NCI-H2107 (cell line): ENCODE results near the gene HAPLN1.
"Not testable (repeated sequence)": the region's sequence is repeated elsewhere in the genome, so short reads cannot be mapped to it uniquely, and the experiment has no call there.

Experiments used
- DNase-seq: peaks from one replicate; lab custom pipeline; 2025; lab: John Stamatoyannopoulos, UW

The HAPLN1 gene

DNA sequence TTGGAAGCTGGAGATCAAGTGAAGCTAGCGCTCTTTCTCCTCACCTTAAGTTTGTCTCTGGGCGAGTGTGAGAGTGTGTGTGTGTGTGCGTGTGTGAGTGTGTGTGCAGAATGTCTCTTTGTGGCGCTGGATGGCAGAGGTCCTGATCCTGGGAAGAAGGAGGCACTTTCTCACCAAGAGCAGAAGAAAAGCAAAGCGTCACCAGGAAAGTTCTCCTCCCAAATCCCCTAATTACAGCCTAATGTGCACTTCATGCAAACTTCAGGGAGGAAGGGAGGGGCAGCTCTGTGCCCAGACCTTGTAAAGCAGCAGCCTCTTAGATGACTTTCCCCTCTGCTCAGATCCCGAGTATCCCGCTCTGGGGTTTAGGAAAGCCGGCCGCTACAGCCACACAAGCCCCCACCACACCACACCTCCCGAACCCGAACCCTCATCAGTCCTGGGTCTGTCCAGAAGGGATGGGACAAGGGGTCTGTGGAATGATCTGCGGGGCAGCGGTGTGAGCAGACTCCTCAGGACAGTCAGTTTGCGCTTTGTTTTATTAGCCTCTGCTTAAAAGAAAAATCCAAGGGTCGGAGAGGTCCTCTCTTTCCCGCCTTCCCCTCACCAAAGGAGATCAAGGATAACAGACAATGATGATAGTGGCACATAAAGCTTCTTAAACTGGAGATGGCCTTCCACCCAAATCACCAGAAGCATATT, at the start of gene HAPLN1:
HAPLN1 (minus strand) TSS at position 20 of the 702 bp plus-strand sequence. CDS start 47,332 bp downstream, outside the sequence.
- DNase-seq: no peak

DNA sequence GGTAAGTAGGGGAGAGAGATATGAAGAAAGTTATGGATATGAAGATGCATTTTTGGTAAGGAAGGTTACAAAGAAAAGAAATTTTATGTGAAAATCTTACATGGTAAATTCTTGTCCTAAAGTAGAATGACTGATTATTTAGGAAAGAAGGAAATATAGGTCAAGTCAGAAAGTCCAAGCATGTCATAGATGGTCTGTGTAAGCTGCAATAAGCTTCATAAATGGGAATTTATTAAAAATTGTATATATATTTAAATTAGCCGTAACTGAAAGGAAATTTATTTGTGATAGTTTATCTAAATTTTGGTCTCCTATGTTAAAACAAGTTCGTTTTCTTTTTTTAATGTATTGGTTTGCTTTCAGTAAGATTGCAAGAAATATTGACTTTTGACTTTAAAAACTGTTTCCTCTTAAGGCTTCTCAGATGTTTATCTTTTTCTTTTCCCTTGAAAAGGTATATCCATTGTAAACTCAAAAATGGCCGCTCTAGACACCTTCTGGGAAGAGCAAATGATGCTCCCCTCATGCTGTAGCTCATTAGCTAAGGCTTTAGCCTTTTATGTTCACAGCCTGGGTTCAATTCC, 46.8 kb upstream of the HAPLN1 start:
- no peak for DNase-seq

DNA sequence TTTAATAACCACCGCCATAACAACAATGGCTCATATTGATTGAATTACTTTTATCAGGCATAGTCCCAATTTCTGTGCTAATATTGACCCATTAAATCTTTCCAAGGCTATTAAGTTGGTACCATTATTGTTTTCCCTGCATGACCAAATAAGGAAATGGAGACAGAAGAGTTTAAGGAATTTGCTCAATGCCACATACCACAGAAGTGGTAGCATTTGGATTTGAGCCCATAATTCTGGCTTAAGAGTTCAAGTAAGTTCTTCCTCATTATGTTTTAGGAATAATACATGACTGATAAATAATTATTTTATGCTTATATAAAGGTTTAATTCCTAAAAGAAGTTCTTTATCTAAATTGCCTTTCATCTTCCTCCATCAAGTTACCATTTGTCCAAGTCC, 43.4 kb upstream of the HAPLN1 start:
- DNase-seq: no peak

DNA sequence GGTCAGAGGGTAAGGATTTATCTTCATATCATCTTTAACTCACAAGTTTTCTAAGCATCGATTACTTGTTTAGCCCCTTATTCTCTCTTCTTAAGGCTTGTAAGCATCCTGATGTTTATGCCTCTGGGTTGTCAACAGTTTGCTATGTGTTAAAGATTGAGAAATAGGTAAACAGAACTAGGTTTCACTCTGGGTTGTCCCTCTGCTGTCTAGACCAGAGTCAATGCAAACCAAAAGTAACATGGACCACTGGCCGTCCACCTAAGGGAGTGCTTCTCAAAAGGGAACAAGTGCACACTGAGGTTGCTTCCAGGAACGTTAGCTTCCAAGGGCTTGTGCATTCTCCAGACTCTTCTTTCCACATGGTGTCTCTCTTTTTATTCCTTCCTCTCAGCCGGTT, 39.9 kb upstream of the HAPLN1 start:
- DNase-seq: no peak

DNA sequence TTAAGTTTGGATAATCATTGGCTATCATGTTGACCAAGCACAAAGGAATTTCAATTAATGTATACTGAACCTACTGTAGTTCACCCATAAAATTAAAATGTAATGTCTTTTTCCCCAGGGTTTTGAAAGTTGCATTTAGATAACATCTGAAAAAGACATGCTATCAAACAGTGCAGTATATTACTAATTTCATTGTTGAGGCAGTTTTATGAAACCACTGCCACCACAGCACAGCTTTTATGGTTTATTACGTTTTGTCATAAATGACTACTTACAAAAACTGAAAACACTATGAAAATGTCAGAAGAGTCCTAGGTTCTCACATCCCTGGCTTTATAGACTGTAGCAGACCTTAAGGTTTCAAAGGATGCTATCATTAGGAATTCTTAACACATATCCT, 32.0 kb upstream of the HAPLN1 start:
- DNase-seq: no peak

DNA sequence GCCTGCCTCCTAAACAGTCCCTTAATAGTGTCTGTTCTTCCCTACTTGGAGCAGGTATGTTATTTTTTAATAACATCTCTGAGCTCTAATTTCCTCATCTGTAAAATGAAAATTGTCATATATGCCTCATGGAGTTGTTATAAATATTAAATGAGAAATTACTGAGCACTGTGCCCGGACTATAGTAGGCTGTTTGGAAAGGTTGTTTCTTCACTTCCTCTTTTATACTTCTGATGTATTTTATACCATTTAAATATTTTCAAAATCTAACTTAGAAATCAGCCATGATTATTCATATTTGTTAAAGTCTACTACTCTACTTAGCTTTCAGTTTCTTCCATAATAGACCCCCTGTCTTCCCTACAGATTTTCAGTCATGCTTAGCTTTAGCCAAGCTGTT, 30.5 kb upstream of the HAPLN1 start:
- no peak for DNase-seq

DNA sequence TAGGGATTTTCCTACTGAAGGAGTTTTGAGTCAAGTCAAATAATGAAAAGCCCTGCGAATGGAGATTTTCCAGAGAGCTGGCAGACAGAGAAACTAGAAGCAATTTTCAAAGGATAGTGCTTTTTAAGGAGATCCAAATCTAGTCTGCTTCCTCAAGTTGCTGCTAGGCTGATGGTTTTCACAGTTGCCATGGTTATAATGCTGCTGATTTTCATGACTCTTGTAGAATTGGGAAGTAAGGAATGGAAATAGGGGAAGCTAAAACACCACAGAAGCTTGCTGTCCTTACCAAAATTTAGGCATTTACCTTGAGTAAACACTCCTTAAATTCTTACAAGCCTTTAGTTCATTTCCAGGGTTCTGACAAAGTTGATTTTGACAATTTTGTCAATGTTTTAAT, 30.1 kb upstream of the HAPLN1 start:
- no peak for DNase-seq

DNA sequence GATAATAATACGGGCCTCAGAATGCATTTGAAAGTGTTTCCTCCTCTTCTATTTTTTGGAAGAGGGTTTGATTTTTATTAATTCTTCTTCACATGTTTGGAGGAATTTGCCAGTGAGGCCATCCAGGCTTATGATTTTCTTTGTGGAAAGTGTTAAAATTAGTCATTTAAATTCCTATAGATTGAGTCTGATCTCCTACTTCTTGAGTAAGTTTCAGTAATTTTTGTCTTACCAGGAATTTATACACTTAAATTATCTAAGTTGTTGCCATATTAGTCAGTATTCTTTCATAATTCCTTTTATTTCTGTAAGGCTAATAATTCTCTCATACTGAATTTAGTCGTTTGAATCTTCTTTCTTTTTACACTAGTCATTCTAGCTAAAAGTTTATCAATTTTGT, 25.2 kb upstream of the HAPLN1 start:
- no peak for DNase-seq

DNA sequence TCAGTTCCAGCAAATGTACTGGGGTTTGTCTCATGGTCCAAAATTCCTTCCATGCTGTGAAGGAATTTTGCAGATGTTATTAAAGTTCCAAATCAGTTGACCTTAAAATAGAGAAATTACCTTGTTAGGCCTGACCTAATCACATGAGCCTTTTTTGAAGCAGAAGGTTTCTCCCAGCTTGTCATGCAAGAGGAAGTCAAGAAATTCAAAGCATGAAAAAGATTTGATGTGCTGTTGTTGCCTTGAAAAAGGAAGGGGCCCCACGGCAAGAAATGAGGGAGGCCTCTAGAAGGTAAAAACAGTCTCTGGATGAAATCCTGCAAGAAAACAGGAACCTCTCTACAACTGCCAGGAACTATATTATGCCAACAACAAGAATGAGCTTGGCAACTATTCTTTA, 24.2 kb upstream of the HAPLN1 start:
- DNase-seq: no peak

DNA sequence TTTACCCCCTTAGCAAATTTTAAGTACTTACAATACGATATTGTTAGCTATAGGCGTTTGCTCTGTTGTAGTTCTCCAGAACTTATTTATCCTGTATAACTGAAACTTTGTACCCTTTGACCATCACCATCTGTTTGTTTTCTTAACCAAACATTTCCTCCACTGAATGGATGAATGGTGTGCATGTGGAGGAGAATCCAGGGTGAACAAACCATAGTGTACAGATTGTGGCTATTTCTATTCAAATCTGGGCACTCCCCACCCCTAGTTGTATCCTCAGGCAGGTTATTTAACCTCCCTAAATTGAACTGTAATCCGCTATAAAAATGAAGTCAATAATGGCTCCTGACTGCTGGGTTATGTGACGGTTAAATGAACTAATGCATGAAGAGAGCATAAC, 21.4 kb upstream of the HAPLN1 start:
- no peak for DNase-seq

DNA sequence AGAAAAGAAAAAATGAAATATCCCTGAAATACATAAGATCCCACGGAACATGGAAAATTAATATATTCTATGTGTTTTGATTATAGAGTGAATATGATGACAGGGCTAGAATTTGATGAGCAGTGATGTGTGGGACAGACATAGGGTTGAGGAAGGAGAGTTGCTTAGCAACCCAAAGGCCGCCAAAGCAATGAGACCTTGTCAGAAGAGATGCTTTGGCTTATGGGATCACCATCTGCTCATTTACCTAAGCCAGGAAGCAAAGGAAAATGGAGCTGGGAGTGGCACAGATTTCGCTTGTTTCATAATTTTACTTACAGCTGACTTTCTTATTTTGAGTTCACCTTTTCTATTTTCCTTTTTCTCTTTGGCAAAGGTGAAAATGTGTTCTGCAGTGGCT, 20.9 kb upstream of the HAPLN1 start:
- no peak for DNase-seq

DNA sequence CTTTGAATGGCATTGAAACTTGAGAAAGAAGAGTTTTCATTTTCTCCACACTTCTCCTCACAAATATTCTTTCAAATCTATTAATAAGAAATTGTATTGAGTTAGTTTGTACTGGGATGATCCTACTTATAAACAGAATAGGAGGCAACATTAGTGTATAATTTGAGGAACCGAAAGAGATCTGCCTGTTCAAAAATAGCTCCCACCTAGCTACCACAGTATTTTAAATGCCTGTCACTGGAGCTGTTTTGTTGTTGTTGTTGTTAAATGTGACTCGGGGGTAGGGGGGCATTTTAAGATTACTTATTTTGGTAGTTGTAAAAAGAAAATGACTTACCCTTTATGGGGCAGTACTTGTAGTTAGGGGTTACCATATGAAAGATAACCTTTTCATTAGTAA, 20.1 kb upstream of the HAPLN1 start:
- DNase-seq: no peak

DNA sequence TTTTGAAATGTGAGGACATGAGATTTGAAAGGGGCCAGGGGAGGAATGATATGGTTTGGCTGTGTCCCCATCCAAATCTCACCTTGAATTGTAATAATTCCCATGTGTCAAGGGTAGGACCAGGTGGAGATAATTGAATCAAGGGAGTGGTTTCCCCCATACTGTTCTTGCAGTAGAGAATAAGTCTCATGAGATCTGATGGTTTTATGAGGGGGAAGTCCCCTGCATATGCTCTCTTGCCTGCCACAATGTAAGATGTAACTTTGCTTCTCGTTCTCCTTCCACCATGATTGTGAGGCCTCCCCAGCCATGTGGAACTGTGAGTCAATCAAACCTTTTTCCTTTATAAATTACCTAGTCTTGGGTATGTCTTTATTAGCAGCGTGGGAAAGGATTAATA, 15.5 kb upstream of the HAPLN1 start:
- DNase-seq: not testable (repeated sequence)

DNA sequence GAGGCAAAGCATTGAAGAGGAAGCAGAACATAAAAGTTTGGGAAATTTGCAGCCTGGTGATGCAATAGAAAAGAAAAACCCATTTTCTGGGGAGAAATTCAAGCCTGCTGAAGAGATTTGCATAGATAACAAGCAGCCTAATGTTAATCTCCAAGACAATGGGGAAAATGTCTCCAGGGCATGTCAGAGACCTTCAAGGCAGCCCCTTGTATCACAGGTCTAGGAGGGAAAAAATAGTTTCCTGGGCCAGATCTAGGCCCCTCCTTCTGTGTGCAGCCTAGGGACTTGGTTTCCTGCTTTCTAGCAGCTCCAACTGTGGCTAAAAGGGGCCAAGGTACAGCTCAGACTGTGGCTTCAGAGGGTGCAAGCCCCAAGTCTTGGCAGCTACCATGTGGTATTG, 14.4 kb upstream of the HAPLN1 start:
- not testable (repeated sequence) for DNase-seq

DNA sequence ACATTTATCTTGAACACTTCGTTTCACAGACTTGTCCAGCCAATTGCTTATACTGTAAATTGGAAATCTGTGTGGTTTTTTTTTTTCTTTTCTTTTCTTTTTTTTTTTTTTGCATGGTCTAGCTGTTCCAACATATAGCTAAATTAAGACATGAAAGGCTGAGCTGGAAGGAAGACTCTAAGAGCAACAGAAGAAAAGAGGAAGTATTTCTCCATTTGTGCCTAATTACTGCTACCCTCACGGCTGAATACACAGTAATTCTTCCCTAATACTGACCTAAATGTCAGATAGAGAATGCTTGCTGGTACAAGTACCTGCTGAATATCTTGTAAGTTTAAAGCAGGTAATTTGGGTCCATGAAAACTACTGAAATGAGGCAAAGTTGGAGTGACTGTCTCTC, 11.0 kb upstream of the HAPLN1 start:
- no peak for DNase-seq

DNA sequence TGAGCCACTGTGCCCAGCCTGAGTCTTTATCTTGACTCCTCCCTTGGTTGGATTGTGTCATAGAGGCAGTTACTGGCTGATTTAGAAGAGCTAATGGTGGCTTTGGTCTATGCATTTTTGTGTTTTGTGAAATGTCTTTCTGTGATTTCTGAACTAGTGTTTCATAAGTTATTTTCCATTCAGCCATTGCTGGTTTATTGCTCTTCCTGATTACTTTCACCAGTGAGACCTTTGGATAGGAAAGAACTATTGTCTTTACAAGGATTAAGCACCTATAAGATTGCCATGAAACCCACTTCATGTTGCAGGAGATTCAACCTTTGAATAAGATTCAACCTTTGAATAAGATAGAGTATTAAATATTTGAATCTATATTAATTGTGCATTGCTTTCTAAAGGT, 8.7 kb upstream of the HAPLN1 start:
- DNase-seq: no peak

DNA sequence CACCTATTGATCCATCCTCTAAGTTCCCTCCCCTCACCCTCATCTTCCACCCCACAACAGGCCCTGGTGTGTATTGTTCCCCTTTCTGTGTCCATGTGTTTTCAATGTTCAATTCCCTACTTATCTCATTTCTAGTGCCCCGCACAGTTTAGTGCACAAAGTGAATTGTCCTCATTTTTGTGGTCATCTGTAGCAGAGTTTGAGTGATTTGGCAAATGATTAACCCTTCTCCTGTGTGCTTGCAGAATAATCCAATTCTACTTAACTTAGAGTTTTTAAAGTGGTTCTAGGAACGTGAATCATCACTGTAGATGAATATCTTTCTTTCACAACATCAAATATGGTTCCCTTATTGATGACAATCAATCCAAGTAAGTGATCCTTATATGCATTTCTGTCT, 6.3 kb upstream of the HAPLN1 start:
- no peak for DNase-seq

DNA sequence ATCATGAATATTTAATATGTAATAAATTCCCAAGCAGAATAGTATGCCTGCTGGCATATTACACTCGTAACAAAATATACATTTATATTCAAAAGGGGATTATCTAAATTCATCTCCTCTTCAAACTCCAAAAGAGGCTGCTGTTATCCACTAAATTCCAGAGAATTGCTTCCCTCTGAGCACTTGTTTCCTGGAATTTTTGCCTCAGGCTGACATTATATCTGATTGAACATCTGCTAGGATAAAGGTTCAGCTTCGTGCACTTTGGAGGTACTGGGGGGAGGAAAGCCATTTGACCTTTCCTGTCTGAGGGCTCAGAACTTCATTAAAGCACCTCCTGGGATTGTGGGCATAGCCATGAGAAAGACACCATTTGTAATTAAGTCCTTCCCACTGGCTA, 4.3 kb upstream of the HAPLN1 start:
- no peak for DNase-seq

DNA sequence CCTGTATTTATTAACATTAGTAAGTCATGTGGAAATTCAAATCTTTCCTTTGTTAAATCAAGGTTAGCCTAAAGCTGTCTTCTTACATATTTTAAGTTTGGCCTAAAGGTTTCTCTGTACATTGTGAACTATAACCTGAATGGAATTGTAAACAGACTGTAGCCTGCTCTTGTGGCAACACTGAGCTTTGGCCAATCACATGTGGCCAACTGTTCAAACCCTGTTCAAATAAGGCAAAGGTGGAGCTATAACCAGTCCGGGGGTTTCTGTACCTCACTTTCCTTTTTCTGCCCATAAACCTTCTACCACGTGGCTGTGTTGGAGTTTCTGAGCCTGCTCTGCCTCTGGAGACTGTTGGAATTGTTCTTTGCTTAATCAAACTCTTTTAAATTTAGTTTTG, 3.3 kb upstream of the HAPLN1 start:
- no peak for DNase-seq

DNA sequence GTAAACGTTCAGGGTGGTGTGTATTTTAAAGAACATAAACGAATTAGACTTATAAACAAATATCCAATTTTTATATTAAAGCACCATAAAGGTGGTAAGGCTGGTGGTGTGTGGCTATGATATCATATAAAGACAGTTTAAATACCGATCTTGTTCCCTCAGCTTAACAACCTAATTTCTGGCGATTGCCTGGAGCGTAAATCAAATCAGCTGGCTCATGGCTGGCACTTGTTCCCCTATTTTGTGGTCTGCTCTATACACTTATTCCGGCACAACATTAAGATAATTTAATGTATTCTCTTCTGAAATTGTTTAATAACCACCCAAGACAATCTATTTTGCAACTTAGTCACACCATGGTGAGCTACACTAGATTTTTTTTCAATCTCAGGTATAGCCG, 2.4 kb upstream of the HAPLN1 start:
- no peak for DNase-seq

DNA sequence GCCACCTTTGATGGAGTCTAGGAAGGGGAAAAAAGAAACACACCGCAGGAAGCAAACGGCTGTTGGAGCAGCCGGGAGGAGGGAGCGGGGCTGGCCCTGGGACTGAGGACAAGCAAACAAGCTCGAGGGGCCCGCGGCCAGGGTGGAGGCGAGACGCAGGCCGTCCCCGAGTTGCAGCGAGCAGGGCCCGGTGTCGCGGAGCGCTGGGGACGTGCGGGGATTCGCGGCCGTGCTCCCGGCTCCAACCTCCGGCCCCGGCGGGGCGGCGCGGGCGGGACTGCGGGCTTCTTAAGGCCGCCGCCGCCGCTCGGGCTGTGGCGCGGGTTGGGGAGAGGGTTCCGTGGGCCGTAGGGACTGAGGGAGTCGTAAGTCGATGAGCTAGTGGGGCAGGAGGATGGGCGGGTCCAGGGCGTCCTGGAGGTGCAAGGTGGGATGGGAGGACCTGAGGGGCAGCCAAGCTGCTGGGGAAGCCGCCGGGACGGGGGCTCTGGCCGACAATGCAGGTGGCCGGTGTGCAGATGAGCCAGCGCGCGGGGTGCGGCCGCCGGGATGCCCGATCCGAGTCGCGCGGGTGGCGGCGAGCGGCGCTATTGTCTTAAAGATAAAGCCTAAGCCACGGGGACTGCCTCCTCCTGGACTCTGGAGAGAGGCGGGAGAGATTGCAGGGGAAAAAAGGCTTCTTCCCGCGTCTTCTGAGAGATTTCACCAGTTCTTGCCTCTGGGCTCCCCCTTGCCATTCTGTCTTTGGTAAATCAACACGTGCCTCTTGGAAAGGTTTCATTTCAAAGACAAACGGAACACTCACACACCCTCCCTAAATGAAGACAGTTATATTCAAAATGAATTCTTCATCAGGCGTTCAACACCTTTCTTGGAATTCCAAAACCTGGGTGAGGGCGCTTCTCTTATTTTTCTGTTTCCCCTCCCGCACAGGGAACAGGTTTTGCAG, 1.6 kb upstream of the HAPLN1 start:
- DNase-seq: peak; percentile 8

DNA sequence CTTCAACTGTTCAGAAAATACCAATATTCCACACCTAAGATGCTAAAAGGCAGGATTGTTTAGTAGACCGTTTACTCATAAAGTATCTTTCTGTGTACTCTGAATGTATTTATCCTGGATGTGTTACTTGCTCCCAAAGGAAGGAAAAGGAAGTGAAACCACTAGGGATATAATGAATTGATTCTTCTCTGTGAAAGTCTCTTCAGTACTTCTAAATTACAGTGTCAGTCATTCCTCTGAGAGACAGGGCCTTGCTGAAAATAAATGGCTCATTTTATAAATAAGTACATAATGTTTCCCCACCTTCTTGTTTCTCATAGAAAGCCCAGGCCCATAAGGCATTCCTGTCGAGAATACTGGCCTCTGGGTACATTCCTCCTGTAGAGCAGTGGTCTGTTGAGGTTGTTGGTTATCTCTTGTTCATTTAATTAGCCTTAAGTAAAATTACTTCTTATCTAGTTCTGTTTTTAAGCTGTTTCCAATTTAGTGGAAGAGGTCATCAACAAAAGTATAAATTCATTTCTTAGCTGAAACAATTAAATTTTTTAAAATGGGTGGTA, 1.6 kb downstream of the HAPLN1 start:
- DNase-seq: no peak
